Measurements from ENCODE around the gene CSK. TPM values are rescaled to one million over a fixed set of nuclear protein-coding genes. Genes with fewer than 3 reads are reported as not detected.

Gene CSK
- total RNA-seq, 1 donor from 2014 or later, result 70.9 TPM

GRCh38 chr15:74812533-74812932, 30.7 kb downstream of the CSK start, which contains the start of gene LMAN1L:
Gene LMAN1L, plus strand, starts transcription at chr15:74812835. Its CDS starts 20 bp downstream, at chr15:74812855.
- TF ChIP-seq CTCF (IDR thresholded peaks at IDR 0.05; ENCODE audit: unreplicated experiment), result no peak
- Mint-ChIP-seq H3K36me3 (ENCODE audit: insufficient read depth) (no peaks in the 10 kb centered on the region), H3K4me3 (ENCODE audit: low read depth) (no peak within 1 kb of the TSS), H3K9me3 (ENCODE audit: low read depth) (no peaks in the 10 kb centered on the region), H3K27ac (no peak within 1 kb of the TSS), H3K4me1 (ENCODE audit: low read depth) (no peaks in the 10 kb centered on the region), H3K27me3 (peaks cover 12% of the 10 kb centered on the region)
- DNase-seq (ENCODE audit: low spot score, unreplicated experiment), result no peak

GRCh38 chr15:74815121-74815934, 33.4 kb downstream of the CSK start:
- Mint-ChIP-seq H3K27ac (no peak overlapping the region), H3K36me3 (ENCODE audit: insufficient read depth) (no peaks in the 10 kb centered on the region), H3K9me3 (ENCODE audit: low read depth) (no peaks in the 10 kb centered on the region), H3K27me3 (peaks cover 23% of the 10 kb centered on the region), H3K4me3 (ENCODE audit: low read depth) (no peak overlapping the region), H3K4me1 (ENCODE audit: low read depth) (no peaks in the 10 kb centered on the region)
- DNase-seq (ENCODE audit: low spot score, unreplicated experiment), result no peak
- no peak for TF ChIP-seq CTCF (IDR thresholded peaks at IDR 0.05; ENCODE audit: unreplicated experiment)

- TF ChIP-seq CTCF (IDR thresholded peaks at IDR 0.05; ENCODE audit: unreplicated experiment), result no peak
- Mint-ChIP-seq H3K27me3 (peaks cover 23% of the 10 kb centered on the region), H3K36me3 (ENCODE audit: insufficient read depth) (no peaks in the 10 kb centered on the region), H3K9me3 (ENCODE audit: low read depth) (no peaks in the 10 kb centered on the region), H3K4me3 (ENCODE audit: low read depth) (no peak overlapping the region), H3K4me1 (ENCODE audit: low read depth) (no peaks in the 10 kb centered on the region), H3K27ac (no peak overlapping the region)
- no peak for DNase-seq (ENCODE audit: low spot score, unreplicated experiment)
Measured at GRCh38 chr15:74815961-74816360, 34.1 kb downstream of the CSK start.

- no peaks in the 10 kb centered on the region for H3K9me3 Mint-ChIP-seq (ENCODE audit: low read depth)
- peaks cover 24% of the 10 kb centered on the region for H3K27me3 Mint-ChIP-seq
- no peaks in the 10 kb centered on the region for H3K36me3 Mint-ChIP-seq (ENCODE audit: insufficient read depth)
- no peaks in the 10 kb centered on the region for H3K4me1 Mint-ChIP-seq (ENCODE audit: low read depth)
- no peak for TF ChIP-seq CTCF (IDR thresholded peaks at IDR 0.05; ENCODE audit: unreplicated experiment)
- peak overlapping the region; percentile 52 for H3K27ac Mint-ChIP-seq
- no peak overlapping the region for H3K4me3 Mint-ChIP-seq (ENCODE audit: low read depth)
- DNase-seq (ENCODE audit: low spot score, unreplicated experiment), result no peak
Measured at GRCh38 chr15:74816624-74817369, 34.9 kb downstream of the CSK start.

- no peak for TF ChIP-seq CTCF (IDR thresholded peaks at IDR 0.05; ENCODE audit: unreplicated experiment)
- no peaks in the 10 kb centered on the region for H3K36me3 Mint-ChIP-seq (ENCODE audit: insufficient read depth)
- H3K27me3 Mint-ChIP-seq, result peaks cover 25% of the 10 kb centered on the region
- no peaks in the 10 kb centered on the region for H3K9me3 Mint-ChIP-seq (ENCODE audit: low read depth)
- H3K4me3 Mint-ChIP-seq (ENCODE audit: low read depth), result no peak overlapping the region
- no peak for DNase-seq (ENCODE audit: low spot score, unreplicated experiment)
- H3K4me1 Mint-ChIP-seq (ENCODE audit: low read depth), result no peaks in the 10 kb centered on the region
- H3K27ac Mint-ChIP-seq, result peak overlapping the region; percentile 53
Measured at GRCh38 chr15:74817370-74817737, 35.5 kb downstream of the CSK start.
